HT1080 (cell line): ENCODE results near the gene DRD4. TPM values are rescaled to one million over a fixed set of nuclear protein-coding genes. Genes with fewer than 3 reads are reported as not detected.

Source experiments
- DNase-seq: peaks from one replicate; pipeline ENCODE4 v3.0.0-alpha.2; 2015; ENCODE audit warnings: low read depth
- total RNA-seq: library from RNA; depleted of rRNA; stranded (reverse); fragments of >200 nt; shearing (Covaris generic); gene quantifications from 2 replicates; pipeline ENCODE4 v1.2.3, GENCODE V29; 2014

The DRD4 gene
- total RNA-seq, 1 experiment from 2014 or later: 0.31 TPM

GRCh38 chr11:609341-609811 is 27.7 kb upstream of the DRD4 start:
- DNase-seq: no peak

DNA sequence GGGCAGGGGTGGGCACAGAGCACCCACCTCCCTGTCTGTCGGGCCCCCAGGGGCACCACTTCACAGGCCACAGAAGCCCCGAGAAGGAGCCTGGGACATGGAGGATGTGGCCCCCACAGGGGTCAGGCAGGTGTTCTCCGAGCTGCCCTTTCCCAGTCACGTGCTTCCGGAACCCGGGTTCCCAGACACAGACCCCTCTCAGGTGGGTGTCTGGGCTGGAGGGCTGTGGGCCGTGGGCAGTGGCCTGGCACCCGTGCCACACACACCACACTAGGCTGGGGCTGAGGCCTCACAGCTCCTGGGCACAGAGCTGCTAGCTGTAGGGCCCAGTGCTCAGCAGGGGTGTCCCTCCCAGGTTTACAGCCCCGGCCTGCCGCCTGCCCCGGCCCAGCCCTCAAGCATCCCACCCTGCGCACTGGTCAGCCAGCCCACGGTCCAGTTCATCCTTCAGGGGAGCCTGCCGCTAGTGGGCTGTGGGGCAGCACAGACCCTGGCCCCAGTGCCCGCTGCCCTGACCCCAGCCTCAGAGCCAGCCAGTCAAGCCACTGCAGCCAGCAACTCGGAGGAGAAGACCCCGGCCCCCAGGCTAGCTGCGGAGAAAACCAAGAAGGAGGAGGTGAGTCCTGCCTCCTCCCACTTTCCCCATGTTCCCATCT is 26.8 kb upstream of the DRD4 start:
- DNase-seq: no peak

- DNase-seq: no peak
Observed at GRCh38 chr11:611001-611996, 25.8 kb upstream of the DRD4 start.

- no peak for DNase-seq
Observed at GRCh38 chr11:612201-612960, 24.7 kb upstream of the DRD4 start.

GRCh38 chr11:612961-613300 is 24.1 kb upstream of the DRD4 start:
- DNase-seq: no peak

DNA sequence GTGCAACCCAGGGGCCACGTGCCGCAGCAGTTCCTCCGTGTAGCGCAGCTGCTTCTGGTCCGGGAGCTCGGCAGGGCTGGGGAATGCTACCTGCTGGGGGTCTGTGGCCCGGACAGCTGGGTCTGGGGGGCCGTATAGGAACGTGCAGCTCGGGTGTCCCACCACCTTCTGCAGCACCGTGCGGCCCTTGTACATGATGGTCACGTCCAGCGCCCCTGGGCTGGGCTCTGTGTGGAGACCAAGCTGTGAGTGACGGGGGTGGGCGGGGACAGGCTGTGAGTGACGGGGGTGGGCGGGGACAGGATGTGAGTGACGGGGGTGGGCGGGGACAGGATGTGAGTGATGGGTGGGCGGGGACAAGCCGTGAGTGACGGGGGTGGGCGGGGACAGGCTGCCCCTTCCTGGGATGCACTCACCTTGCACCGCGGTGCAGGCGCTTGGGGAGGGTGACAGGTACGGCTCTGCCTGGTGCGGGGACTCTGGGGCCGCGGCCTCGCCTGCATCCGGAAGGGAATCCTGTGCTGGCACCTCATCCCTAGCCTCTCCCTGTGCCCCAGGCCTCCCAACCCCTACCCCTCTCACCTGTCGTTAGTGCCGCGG is 23.6 kb upstream of the DRD4 start:
- no peak for DNase-seq

DNA sequence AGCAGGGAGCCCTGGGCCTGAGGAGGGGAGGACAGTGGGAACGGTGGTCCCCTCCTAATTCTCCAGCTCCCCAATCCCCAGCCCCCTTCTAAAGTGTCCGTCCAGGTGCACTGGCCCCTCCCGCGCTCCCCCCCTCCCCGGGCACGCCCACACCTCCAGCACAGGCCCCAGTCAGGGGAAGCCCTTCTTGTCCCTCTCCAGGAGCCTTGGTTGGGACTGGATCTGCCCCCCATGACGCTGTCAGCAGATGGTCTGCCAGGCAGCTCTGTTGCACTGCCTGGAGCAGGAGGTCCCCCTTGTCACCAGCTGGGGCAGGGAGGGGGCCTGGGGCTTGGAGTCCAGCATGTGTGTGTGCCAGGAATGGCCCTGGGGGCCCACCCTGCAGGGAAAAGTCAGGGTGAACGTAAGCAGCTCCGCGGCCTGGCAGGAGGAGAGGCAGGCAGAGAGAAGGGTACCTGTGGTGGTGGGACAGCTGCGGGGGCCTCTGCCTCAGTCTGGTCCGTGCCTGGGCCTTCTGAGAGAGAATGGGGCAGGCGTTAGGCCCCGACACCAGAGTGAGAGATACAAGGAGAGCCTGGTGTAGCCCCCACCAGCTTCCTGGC is 22.9 kb upstream of the DRD4 start:
- no peak for DNase-seq

DNA sequence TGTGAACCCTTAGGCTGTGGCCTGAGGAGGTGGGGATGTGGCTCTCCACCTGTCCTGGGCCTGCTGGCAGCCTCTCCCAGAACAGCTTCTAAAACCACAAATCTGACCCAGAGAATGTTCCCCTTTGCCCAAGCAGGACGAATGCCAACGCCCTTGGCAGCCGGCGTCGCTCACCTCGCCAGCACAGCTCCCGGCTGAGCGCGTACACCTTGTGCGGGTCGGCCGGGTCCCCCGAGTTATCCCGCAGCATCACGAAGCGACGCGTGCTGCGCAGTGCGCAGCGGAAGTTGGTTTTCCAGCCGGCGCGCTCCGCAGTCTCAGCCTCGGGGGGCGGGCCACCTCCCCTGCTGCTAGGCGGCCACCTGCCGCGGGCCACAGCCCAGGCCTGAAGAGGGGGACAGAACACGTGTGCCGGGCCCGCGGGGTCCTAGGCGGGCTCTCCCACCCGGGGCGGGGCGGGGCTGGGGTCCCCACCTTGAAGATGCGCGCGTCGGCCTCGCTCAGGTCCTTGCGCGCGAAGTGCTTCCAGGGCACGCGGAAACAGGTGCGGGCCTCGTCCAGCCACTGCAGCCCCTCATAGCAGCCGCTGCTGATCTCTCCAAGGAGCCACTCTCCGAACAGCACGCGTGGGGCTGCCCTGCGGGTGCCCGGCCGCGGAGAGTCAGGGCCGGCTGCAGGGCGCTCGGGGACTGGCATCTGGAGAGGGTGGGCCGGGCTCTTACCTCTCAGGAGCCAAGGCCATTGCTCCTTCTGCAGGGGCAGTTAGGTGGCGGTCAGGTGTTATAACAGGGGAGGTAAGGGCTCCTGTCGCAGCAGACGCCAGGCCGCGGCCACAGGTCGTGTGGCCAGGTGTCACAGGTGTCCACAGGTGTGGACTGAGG is 22.2 kb upstream of the DRD4 start:
- DNase-seq: no peak

- DNase-seq: no peak
Observed at GRCh38 chr11:615504-616319, 21.4 kb upstream of the DRD4 start, which contains the start of gene IRF7. IRF7 (minus strand) TSS chr11:615950; CDS start chr11:615364, 586 bp downstream.

DNA sequence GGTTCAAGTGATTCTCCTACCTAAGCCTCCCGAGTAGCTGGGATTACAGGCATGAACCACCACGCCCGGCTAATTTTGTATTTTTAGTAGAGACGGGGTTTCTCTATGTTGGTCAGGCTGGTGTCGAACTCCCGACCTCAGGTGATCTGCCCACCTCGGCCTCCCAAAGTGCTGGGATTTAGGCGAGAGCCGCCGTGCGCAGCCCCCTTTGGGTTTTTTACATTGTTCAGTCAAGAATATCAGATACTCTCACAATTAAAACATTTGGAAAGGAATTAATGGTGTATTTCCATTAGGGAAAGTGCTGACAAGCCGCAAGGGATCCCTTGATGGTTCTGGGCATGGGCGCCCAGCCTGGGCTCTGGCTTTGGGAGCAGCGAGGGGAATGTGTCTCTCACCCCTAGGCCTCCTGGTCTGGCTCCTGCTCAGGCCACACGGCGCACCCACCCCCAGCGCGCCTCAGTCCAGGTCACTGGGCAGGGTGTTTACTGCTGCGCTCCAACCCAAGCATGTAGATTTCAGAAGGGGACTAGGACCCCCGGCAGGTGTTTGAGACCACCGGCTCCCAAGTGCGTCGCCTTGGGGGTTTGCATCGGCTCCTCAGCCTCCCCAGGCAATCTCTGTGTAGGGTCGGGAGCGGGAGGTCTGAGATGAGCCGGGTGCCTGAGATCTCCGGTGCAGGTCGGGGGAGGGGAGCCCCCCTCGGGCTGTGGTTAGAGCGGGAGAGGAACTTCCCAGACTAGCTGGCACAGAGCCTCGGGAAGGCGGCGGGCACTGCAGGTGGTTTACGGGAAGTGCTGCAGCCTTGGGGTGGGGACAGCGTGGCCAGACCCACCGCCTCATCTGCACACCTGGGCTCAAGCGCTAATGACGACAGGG is 20.5 kb upstream of the DRD4 start:
- no peak for DNase-seq

GRCh38 chr11:617199-617911 is 19.7 kb upstream of the DRD4 start:
- DNase-seq: no peak

DNA sequence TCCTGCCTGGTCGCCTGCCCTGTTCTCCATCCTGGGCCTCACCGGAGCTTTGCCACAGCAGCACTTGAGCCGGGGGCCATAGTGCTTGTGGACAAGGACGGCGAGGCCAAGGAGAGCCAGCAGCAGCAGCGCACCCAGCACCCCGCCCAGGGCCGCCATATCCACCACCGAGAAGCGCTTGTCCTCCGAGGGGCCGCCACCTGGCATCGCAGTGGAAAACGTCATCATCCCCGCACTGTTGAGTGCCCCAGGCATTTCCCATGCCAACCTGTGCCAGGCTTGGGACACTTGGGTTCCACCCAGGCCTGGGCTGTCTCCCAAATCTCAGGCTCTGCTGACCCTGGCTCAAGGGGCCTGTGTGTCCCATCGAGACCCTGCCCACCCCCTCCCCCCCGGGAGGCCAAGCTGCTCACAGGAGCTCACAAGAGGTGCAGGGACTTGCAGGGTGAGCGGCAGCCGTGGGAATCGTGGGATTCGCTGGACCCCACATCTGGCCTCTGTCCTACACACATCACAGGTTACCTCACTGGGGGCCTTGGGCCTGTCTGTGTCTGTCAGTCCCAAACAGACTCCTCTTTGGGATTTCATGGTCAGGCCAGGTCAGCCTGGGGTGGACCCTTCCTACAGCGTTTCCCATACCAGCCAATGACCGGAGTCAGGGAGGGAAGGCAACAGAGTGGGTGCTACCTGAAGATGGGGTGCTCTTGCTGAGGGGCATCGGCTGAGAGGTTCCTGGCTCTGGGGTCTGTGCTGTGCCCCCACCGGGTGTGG is 19.0 kb upstream of the DRD4 start:
- DNase-seq: no peak

DNA sequence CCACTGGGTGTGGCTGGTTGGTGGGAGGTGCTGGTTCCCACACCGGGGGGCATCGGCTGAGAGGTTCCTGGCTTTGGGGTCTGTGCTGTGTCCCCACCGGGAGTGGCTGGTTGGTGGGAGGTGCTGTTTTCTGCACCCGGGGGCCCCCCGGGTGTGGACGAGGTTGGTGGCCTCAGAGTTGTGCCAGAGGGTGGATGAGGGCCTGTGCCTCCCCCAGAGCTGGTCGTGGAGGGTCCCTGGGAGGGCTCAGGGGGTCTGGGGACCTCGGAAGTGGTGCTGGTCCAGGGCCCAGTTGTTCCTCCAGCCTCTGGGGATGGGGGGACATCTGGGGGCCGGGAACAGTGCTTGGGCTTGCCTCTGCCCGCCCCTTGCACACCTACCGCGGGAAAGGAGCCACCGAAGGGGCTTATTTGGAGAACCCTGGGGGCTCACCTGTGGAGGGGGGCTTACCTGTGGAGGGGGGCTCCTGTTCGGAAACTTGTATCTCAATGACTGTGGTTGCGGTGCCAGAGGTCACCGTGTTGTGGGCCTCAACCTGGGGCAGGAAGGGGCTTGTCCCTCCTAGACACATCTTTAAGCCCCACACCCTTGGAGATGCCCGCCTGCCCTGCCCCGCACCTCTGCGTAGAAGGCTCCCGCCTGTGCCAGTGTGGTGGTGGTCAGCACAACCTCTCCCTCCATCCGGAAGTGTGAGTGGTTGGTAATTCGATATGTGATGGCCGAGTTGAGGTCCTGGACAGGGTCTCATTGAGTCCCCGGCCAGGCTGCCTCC is 18.0 kb upstream of the DRD4 start:
- no peak for DNase-seq

DNA sequence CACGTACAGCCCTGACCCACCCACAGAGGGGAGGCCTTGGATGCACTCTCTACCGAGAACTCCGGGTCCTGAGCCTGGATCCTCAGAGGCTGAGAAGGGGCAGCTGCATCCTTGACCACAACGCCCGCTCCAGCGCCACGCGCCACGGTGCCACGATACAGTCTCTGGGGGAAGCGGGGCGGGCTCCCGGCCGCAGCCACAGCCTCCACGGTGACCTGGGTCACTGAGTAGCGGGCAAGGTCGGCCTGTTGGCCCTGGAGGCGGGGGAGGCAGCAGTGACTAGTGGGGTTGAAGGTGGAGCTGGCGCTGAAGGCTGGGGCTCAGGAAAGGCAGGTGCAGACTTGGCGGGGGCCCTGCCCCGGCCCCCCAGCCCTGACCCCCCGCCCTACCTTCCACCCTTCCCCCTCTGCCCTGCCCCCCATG is 17.4 kb upstream of the DRD4 start:
- no peak for DNase-seq

DNA sequence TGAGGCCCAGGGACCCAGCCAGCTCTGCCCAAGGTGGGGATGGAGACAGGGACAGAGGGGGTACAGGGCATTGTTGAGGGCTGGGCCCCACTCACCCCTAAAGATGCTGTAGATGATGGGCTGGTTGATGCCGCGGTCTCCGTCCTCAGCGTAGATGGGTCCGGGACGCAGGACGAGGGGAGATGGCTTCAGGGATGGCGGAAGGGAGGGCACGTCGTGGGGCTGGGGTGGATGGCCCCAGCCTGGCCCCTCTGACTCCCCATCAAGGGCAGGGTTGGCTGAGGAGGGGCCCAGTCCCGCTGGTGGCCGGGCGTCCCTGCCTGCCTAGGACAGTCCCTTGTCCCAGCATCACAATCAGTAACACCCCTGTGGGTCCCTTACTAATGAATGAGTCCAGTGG is 16.9 kb upstream of the DRD4 start:
- no peak for DNase-seq
